Measurements from ENCODE around the gene GREB1L.

GRCh38 chr18:21300908-21301200, 58.8 kb downstream of the GREB1L start:
- TF ChIP-seq CTCF (IDR thresholded peaks at IDR 0.05) (no peak), POLR2A (IDR thresholded peaks at IDR 0.05) (no peak)
